ENCODE results near the gene TIE1.

The TIE1 gene

GRCh38 chr1:43346636-43347035, 45.9 kb downstream of the TIE1 start:
- no peaks in the 10 kb centered on the region for H3K27me3 Mint-ChIP-seq
- ATAC-seq (no peak), DNase-seq (no peak)
- H3K9me3 Mint-ChIP-seq: no peaks in the 10 kb centered on the region
- H3K36me3 Mint-ChIP-seq (ENCODE audit: low read depth): no peaks in the 10 kb centered on the region
- H3K27ac Mint-ChIP-seq: no peak overlapping the region
- H3K4me3 Mint-ChIP-seq: no peak overlapping the region
- H3K4me1 Mint-ChIP-seq: peaks cover 21% of the 10 kb centered on the region

DNA sequence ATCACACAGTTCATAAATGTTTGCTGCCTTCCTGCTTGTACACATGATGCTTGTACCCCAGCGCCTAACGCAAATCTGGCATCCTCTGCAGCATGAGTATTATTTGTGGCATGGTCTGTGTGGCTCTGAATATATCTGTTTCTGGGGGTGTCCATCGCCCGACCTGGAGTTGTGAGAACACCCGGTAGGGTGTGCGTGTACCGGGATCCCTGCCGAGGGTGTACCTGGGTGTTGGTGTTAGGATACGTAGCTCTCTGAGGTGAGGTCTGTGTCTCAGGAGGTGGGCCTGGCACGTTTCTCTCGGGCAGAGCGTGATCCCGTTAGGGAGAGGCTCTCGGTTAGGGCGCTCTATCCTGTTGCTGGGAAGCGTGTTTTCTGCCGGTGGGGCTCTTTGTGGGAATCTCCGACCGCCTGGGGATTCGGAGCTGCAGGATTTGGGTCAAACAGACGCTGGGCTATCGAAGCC, 47.6 kb downstream of the TIE1 start:
- Mint-ChIP-seq H3K27me3 (no peaks in the 10 kb centered on the region), H3K9me3 (no peaks in the 10 kb centered on the region), H3K36me3 (ENCODE audit: low read depth) (no peaks in the 10 kb centered on the region), H3K4me3 (no peak overlapping the region), H3K27ac (no peak overlapping the region), H3K4me1 (peaks cover 21% of the 10 kb centered on the region)
- ATAC-seq: no peak
- no peak for DNase-seq

- ATAC-seq: peak; percentile 60
Observed at GRCh38 chr1:43348809-43349593, 48.2 kb downstream of the TIE1 start.

GRCh38 chr1:43349594-43350306, 49.0 kb downstream of the TIE1 start:
- Mint-ChIP-seq H3K27me3 (no peaks in the 10 kb centered on the region), H3K4me1 (peaks cover 12% of the 10 kb centered on the region), H3K36me3 (ENCODE audit: low read depth) (no peaks in the 10 kb centered on the region), H3K4me3 (peak overlapping the region; percentile 53), H3K9me3 (no peaks in the 10 kb centered on the region), H3K27ac (peak overlapping the region; percentile 57)
- DNase-seq (no peak), ATAC-seq (no peak)

More at GRCh38 chr1:43348809-43349593, 48.2 kb downstream of the TIE1 start:
- no peaks in the 10 kb centered on the region for H3K27me3 Mint-ChIP-seq
- H3K4me3 Mint-ChIP-seq: peak overlapping the region; percentile 53
- peaks cover 18% of the 10 kb centered on the region for H3K4me1 Mint-ChIP-seq
- peak; percentile 48 for DNase-seq
- H3K9me3 Mint-ChIP-seq: no peaks in the 10 kb centered on the region
- H3K27ac Mint-ChIP-seq: peak overlapping the region; percentile 57
- H3K36me3 Mint-ChIP-seq (ENCODE audit: low read depth): no peaks in the 10 kb centered on the region

- DNase-seq (no peak), ATAC-seq (no peak)
- Mint-ChIP-seq H3K9me3 (no peaks in the 10 kb centered on the region), H3K27ac (no peak overlapping the region), H3K4me1 (peaks cover 4% of the 10 kb centered on the region), H3K4me3 (no peak overlapping the region), H3K36me3 (ENCODE audit: low read depth) (peaks cover 1% of the 10 kb centered on the region), H3K27me3 (no peaks in the 10 kb centered on the region)
Observed at GRCh38 chr1:43350976-43351375, 50.2 kb downstream of the TIE1 start.

DNA sequence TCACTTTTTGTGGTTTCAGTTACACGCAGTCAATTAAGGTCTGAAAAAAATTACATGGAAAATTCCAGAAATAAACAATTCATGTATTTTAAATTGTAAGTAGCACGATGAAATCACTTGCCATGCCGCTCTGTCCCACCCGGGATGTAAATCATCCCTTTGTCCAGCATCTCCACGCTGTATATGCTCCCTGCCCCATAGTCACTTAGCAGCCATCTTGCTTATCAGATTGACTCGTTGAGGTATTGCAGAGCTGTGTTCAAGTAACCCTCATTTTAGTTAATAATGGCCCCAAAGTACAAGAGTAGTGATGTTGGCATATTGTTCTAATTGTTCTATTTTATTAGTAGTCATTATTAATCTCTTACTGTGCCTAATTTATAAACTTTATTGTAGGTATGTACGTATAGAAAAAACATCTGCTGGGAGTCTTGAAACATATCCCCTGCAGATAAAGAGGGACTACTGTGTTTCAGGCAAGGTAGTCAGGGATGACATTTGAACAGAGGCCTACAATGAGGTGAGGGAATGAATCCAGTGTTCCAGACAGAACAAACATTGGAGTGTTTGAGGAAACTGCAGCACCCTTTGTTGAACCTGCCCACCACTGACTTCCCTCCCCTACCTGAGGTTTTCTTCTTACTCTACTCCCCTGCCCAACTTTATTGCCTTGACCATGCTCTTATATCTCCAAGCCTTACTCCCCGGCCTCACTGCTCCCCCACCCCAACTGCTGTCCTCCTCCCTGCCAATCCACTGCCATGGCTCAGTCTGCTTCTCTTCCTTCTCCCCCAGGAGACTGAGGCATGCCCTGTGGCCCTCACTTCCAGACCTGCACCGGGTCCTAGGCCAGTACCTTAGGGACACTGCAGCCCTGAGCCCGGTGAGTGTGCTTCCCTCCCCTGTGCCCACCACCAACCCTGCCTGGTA, 50.9 kb downstream of the TIE1 start:
- peaks cover 4% of the 10 kb centered on the region for H3K4me1 Mint-ChIP-seq
- DNase-seq (no peak), ATAC-seq (no peak)
- H3K27ac Mint-ChIP-seq: no peak overlapping the region
- peaks cover 2% of the 10 kb centered on the region for H3K36me3 Mint-ChIP-seq (ENCODE audit: low read depth)
- no peaks in the 10 kb centered on the region for H3K9me3 Mint-ChIP-seq
- no peaks in the 10 kb centered on the region for H3K27me3 Mint-ChIP-seq
- no peak overlapping the region for H3K4me3 Mint-ChIP-seq

DNA sequence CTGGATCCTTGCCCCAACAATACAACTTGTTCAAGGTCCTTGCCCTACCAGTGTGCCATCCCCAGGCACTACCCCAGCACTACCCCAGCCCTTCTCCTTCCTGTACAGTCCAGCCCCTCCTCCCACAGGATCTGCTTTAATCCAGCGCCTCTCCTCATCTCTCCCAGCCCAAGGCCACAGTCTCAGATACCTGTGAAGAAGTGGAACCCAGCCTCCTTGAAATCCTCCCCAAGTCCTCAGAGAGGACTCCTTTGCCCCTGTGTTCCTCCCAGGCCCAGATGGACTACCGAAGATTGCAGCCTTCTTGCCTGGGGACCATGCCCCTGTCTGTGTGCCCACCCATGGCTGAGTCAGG, 51.5 kb downstream of the TIE1 start:
- H3K27me3 Mint-ChIP-seq: no peaks in the 10 kb centered on the region
- no peak overlapping the region for H3K27ac Mint-ChIP-seq
- H3K36me3 Mint-ChIP-seq (ENCODE audit: low read depth): peaks cover 2% of the 10 kb centered on the region
- no peaks in the 10 kb centered on the region for H3K9me3 Mint-ChIP-seq
- H3K4me3 Mint-ChIP-seq: no peak overlapping the region
- no peak for DNase-seq
- ATAC-seq: no peak
- H3K4me1 Mint-ChIP-seq: peaks cover 4% of the 10 kb centered on the region

DNA sequence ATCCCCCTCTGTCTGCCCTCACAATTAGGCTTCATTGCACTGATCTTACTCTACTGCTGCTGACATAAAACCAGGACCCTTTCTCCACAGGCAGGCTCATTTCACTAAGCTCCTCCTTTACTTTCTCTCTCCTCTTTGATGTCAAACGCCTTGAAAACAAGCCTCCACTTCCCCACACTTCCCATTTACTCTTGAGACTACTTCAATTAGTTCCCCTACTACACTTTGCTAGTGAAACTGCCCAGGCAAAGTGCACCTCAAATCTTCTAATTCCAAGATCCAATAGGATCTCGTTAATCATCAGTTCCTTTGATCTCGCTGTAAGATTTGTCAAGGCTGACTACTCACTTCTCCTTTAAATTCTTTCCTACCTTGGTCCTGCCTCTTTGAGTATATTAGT, 52.1 kb downstream of the TIE1 start:
- no peak for DNase-seq
- Mint-ChIP-seq H3K36me3 (ENCODE audit: low read depth) (peaks cover 2% of the 10 kb centered on the region), H3K27ac (no peak overlapping the region), H3K27me3 (no peaks in the 10 kb centered on the region), H3K4me3 (no peak overlapping the region), H3K4me1 (peaks cover 7% of the 10 kb centered on the region), H3K9me3 (no peaks in the 10 kb centered on the region)
- ATAC-seq: no peak

DNA sequence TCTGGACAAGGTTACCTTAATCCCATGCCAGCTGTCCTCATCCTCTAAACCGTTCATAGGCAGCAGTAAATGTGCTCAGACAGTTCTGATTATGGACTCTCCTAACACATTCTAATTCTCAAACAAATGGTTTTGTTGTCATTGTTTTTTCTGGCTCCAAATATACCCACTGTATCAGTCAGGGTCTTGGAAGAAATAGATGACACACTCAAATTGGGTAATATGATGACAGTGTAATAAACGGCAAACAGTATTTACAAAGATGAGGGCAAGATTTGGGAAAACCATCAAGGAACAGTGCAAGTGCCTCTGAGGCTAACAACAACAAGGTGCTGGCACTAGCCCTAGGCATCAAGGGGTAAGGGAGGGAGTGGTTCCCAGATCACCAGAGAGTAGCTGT, 53.7 kb downstream of the TIE1 start:
- no peak for ATAC-seq
- Mint-ChIP-seq H3K4me1 (peaks cover 9% of the 10 kb centered on the region), H3K9me3 (no peaks in the 10 kb centered on the region), H3K36me3 (ENCODE audit: low read depth) (peaks cover 6% of the 10 kb centered on the region), H3K4me3 (no peak overlapping the region), H3K27me3 (no peaks in the 10 kb centered on the region), H3K27ac (no peak overlapping the region)
- no peak for DNase-seq

DNA sequence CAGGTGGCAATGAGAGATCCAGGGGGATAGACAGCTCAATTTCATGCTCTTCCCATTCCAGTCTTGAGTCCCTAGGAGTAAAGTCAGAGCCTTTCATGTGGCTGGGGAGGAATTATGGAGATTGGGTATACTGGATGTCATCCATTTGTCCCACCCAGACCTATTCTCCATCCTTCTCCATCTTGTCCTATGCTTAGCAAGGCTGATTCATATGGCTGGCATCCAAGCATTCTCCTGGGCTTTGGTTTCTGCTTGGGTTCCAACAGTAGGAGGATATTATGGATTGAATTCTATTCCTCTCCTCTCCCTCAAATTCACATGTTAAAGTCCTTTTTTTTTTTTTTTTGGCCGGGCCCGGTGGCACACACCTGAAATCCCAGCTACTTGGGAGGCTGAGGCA, 54.2 kb downstream of the TIE1 start:
- H3K27ac Mint-ChIP-seq: no peak overlapping the region
- peaks cover 9% of the 10 kb centered on the region for H3K4me1 Mint-ChIP-seq
- ATAC-seq (no peak), DNase-seq (no peak)
- H3K4me3 Mint-ChIP-seq: no peak overlapping the region
- peaks cover 11% of the 10 kb centered on the region for H3K36me3 Mint-ChIP-seq (ENCODE audit: low read depth)
- H3K9me3 Mint-ChIP-seq: no peaks in the 10 kb centered on the region
- H3K27me3 Mint-ChIP-seq: no peaks in the 10 kb centered on the region

- Mint-ChIP-seq H3K9me3 (no peaks in the 10 kb centered on the region), H3K27me3 (no peaks in the 10 kb centered on the region), H3K27ac (no peak overlapping the region), H3K4me1 (peaks cover 32% of the 10 kb centered on the region), H3K4me3 (peak overlapping the region; percentile 95), H3K36me3 (ENCODE audit: low read depth) (peaks cover 34% of the 10 kb centered on the region)
- ATAC-seq (no peak), DNase-seq (no peak)
Observed at GRCh38 chr1:43357251-43357650, 56.5 kb downstream of the TIE1 start.

- ATAC-seq (peak; percentile 16), DNase-seq (peak; percentile 23)
- no peaks in the 10 kb centered on the region for H3K27me3 Mint-ChIP-seq
- peaks cover 35% of the 10 kb centered on the region for H3K4me1 Mint-ChIP-seq
- peak overlapping the region; percentile 95 for H3K4me3 Mint-ChIP-seq
- H3K36me3 Mint-ChIP-seq (ENCODE audit: low read depth): peaks cover 40% of the 10 kb centered on the region
- H3K9me3 Mint-ChIP-seq: no peaks in the 10 kb centered on the region
- H3K27ac Mint-ChIP-seq: peak overlapping the region; percentile 86
Observed at GRCh38 chr1:43358121-43358745, 57.5 kb downstream of the TIE1 start.

DNA sequence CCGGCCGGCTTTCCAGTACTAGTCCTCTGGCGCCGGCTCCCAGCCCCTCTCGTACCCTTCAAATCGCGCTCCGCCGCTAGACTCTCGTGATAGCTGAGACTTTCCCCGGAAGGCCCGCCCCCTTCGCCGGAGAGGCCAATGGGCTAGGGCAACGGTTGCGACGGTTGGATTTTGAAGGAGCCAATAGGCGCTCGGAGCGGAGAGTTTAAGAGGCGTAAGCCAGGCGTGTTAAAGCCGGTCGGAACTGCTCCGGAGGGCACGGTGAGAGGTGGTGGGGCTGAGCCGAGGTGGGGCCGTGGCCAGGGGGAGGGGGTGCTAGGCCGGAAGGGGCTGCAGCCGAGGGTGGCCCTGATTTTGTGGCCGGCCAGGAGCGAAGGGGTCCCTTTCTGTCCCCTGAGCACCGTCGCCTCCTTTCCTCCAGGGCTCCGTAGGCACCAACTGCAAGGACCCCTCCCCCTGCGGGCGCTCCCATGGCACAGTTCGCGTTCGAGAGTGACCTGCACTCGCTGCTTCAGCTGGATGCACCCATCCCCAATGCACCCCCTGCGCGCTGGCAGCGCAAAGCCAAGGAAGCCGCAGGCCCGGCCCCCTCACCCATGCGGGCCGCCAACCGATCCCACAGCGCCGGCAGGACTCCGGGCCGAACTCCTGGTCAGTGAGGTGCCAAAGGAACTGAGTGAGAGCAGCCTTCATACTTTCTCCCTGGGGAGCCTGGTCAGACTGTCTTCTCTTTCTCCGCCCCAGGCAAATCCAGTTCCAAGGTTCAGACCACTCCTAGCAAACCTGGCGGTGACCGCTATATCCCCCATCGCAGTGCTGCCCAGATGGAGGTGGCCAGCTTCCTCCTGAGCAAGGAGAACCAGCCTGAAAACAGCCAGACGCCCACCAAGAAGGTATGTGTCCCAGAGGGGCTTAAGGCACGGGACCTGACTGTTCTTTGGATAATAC, 58.2 kb downstream of the TIE1 start, which contains the start of gene CDC20:
Gene CDC20, plus strand, starts transcription at position 236 of the 948 bp plus-strand sequence. Its CDS starts 235 bp downstream, at position 471.
- peak; percentile 99 for DNase-seq
- Mint-ChIP-seq H3K27me3 (no peaks in the 10 kb centered on the region), H3K4me3 (peak within 1 kb of the TSS; percentile 95), H3K9me3 (no peaks in the 10 kb centered on the region), H3K27ac (peak within 1 kb of the TSS; percentile 86), H3K4me1 (peaks cover 40% of the 10 kb centered on the region), H3K36me3 (ENCODE audit: low read depth) (peaks cover 47% of the 10 kb centered on the region)
- peak; percentile 97 for ATAC-seq

All from activated naive CD8-positive, alpha-beta T cell treated with anti-CD3 and anti-CD28 coated beads, Interleukin-2, amount 50 U/mL, for 24 hours (primary cell).